HepG2 (cell line): Measurements from ENCODE around the gene NTM. TPM values are rescaled to one million over a fixed set of nuclear protein-coding genes. Genes with fewer than 3 reads are reported as not detected.

Source experiments
- ATAC-seq: fragments of 200-7000 bp; cut with Tn5 transposase; 3 replicates; pipeline ENCODE4 v1.9.1; 2020; ENCODE audit warnings: mild to moderate bottlenecking, moderate library complexity
- BruUV-seq: library from RNA; stranded (reverse); fragments of 400-500 nt; replicated peaks from 2 replicates; lab custom pipeline; 2021; lab: Mats Ljungman, UMichigan
- CTCF ChIA-PET: fragments of 300-600 bp; formaldehyde crosslinking; extraction: SDS; loops from one replicate; lab custom pipeline; 2021; ENCODE audit warnings: low total read pairs, inconsistent platforms, low intra/inter-chr PET ratio; lab: Yijun Ruan, JAX
- POLR2A ChIA-PET: fragments of 350-600 bp; sonication (Branson Sonifier 250); formaldehyde crosslinking; loops from one replicate; lab custom pipeline; 2020; ENCODE audit warnings: antibody characterized with exemption, inconsistent platforms; lab: Yijun Ruan, JAX
- DNase-seq: peaks from one replicate; pipeline ENCODE4 v3.0.0-alpha.2; 2015; ENCODE audit warnings: low spot score
- FAIRE-seq: peaks from 3 replicates; lab custom pipeline; 2011; peaks lifted over from hg19 to GRCh38; lab: Jason Lieb, UNC
- H2AFZ ChIP-seq: one replicate; pipeline ENCODE4 v1.6.1; 2011; ENCODE audit warnings: low read length, inconsistent platforms
- H3K27ac ChIP-seq: fragments of 300-600 bp; 3 replicates; pipeline ENCODE4 v1.8.0; 2011; ENCODE audit warnings: mixed run types, mild to moderate bottlenecking, mixed read lengths, low read length, inconsistent platforms; ENCODE audit not compliant: insufficient read depth; ENCODE audit errors: extremely low read length
- H3K27me3 ChIP-seq, 2 experiments: fragments of 200-600 bp in 1 of 2; 2 replicates in 1 of 2; 3 replicates in 1 of 2; pipeline versions ENCODE4 v1.6.0 to v1.8.0; 2011; ENCODE audit warnings: low read length in 2 of 2, mild to moderate bottlenecking in 2 of 2, moderate library complexity in 2 of 2, inconsistent platforms in 1 of 2; ENCODE audit not compliant: insufficient read depth in 2 of 2, control insufficient read depth in 1 of 2
- H3K36me3 ChIP-seq, 2 experiments: fragments of 200-600 bp in 1 of 2; replicated peaks in 1 of 2; 2 replicates in 1 of 2; 3 replicates in 1 of 2; pipeline versions ENCODE4 v1.5.1 to v1.8.0; 2011; ENCODE audit warnings: low read length in 2 of 2, inconsistent platforms in 1 of 2; ENCODE audit not compliant: insufficient read depth in 2 of 2, control insufficient read depth in 1 of 2
- H3K4me1 ChIP-seq: 2 replicates; pipeline ENCODE4 v1.5.1; 2012; ENCODE audit warnings: low read length, inconsistent platforms; ENCODE audit not compliant: insufficient read depth
- H3K4me2 ChIP-seq: 2 replicates; pipeline ENCODE4 v1.6.0; 2011; ENCODE audit warnings: low read depth, low read length, inconsistent platforms
- H3K4me3 ChIP-seq, 3 experiments: fragments of 200-600 bp in 1 of 3; sonication (generic), shearing (Covaris generic) in 1 of 3; replicated peaks in 1 of 3; 2 replicates each; pipeline ENCODE4 v1.5.1; 2011 to 2016; ENCODE audit warnings: low read length in 3 of 3, inconsistent platforms in 2 of 3, low read depth in 2 of 3, mild to moderate bottlenecking in 2 of 3, control low read depth in 1 of 3, mixed read lengths in 1 of 3; ENCODE audit not compliant: insufficient read depth in 1 of 3
- H3K79me2 ChIP-seq: one replicate; pipeline ENCODE4 v1.6.1; 2011; ENCODE audit warnings: low read length, inconsistent platforms; ENCODE audit not compliant: insufficient read depth
- H3K9ac ChIP-seq: 2 replicates; pipeline ENCODE4 v1.6.0; 2011; ENCODE audit warnings: mild to moderate bottlenecking, low read depth, low read length, inconsistent platforms; ENCODE audit not compliant: insufficient read depth
- H3K9me3 ChIP-seq: 2 replicates; pipeline ENCODE4 v1.5.1; 2012; ENCODE audit warnings: mild to moderate bottlenecking, low read length
- H4K20me1 ChIP-seq: 2 replicates; pipeline ENCODE4 v1.6.0; 2011; ENCODE audit warnings: inconsistent platforms, mild to moderate bottlenecking, low read length, moderate library complexity; ENCODE audit not compliant: insufficient read depth
- FOSL1 ChIP-seq: sonication (generic); formaldehyde crosslinking; IDR thresholded peaks from 2 replicates; pipeline ENCODE4 v1.9.0; 2021; ENCODE audit warnings: missing genetic modification reagents, borderline replicate concordance
- HDAC2 ChIP-seq: sonication (generic); formaldehyde crosslinking; IDR thresholded peaks from 2 replicates; pipeline ENCODE4 v1.4.0; 2020; ENCODE audit warnings: missing genetic modification reagents
- IKZF4 ChIP-seq: sonication (generic); formaldehyde crosslinking; IDR thresholded peaks from 2 replicates; pipeline ENCODE4 v1.5.1; 2020; ENCODE audit warnings: borderline replicate concordance, mild to moderate bottlenecking, low read depth, missing genetic modification reagents; ENCODE audit errors: not compliant biosample characterization
- KLF13 ChIP-seq: sonication (generic); formaldehyde crosslinking; IDR thresholded peaks from 2 replicates; pipeline ENCODE4 v1.4.0; 2020; ENCODE audit warnings: mild to moderate bottlenecking, missing genetic modification reagents
- MTF1 ChIP-seq: sonication (generic); formaldehyde crosslinking; IDR thresholded peaks from 2 replicates; pipeline ENCODE4 v1.5.0; 2020; ENCODE audit warnings: missing genetic modification reagents
- MTF2 ChIP-seq: sonication (generic); formaldehyde crosslinking; IDR thresholded peaks from 2 replicates; pipeline ENCODE4 v1.5.0; 2020; ENCODE audit warnings: missing genetic modification reagents, borderline replicate concordance
- NR2F6 ChIP-seq, 2 experiments: IDR thresholded peaks; 2 replicates each; pipeline ENCODE4 v1.6.1; 2016; ENCODE audit warnings: antibody characterized with exemption in 1 of 2, mild to moderate bottlenecking in 1 of 2
- SUZ12 ChIP-seq: fragments of 150-350 bp; IDR thresholded peaks from 2 replicates; pipeline ENCODE4 v1.6.1; 2014; ENCODE audit warnings: low read depth, low read length
- TCF7 ChIP-seq: sonication (generic); IDR thresholded peaks from 2 replicates; pipeline ENCODE4 v1.6.1; 2016; ENCODE audit warnings: antibody characterized with exemption, low read depth
- ZFP36L2 ChIP-seq: sonication (generic); formaldehyde crosslinking; IDR thresholded peaks from 2 replicates; pipeline ENCODE4 v1.4.0; 2020; ENCODE audit warnings: missing genetic modification reagents
- ZMAT5 ChIP-seq: sonication (generic); formaldehyde crosslinking; IDR thresholded peaks from 2 replicates; pipeline ENCODE4 v1.5.0; 2020; ENCODE audit warnings: mild to moderate bottlenecking, low read depth, missing genetic modification reagents, borderline replicate concordance
- ZNF101 ChIP-seq: sonication (generic); formaldehyde crosslinking; IDR thresholded peaks from 2 replicates; pipeline ENCODE4 v1.4.0; 2020; ENCODE audit warnings: mild to moderate bottlenecking, low read depth, missing genetic modification reagents, borderline replicate concordance
- ZNF740 ChIP-seq: sonication (generic); formaldehyde crosslinking; IDR thresholded peaks from 2 replicates; pipeline ENCODE4 v1.4.0; 2020; ENCODE audit warnings: missing genetic modification reagents
- ZNF883 ChIP-seq: sonication (generic); formaldehyde crosslinking; IDR thresholded peaks from 2 replicates; pipeline ENCODE4 v1.5.1; 2020; ENCODE audit warnings: mild to moderate bottlenecking, missing genetic modification reagents; ENCODE audit errors: not compliant biosample characterization
- WGBS: methylation state at CpG from one replicate; pipeline ENCODE4 v1.1.6; 2017; ENCODE audit warnings: low lambda C conversion rate; 5-methylcytosine and 5-hydroxymethylcytosine counted together
- in situ Hi-C: cut with HindIII; loops from 2 replicates; pipeline ENCODE4 v1.10.0; 2017; ENCODE audit warnings: low pct_unique_long_range_greater_than_20kb; ENCODE audit not compliant: extremely low pct_ligation_motif_present
- intact Hi-C: fragments of 100-400 bp; cut with micrococcal nuclease; formaldehyde crosslinking; loops from one replicate; pipeline ENCODE4 v1.10.0; 2022; ENCODE audit not compliant: unreplicated experiment
- polyA plus RNA-seq, 8 experiments: library from polyadenylated mRNA; depleted of rRNA in 3 of 8; stranded (reverse) in 7 of 8; unstranded in 1 of 8; fragments of >200 nt; fragmentation: Illumina TruSeq in 4 of 8; extraction: Trizol in 4 of 8; gene quantifications; 2 replicates each; pipeline versions ENCODE4 v1.2.1 to v1.2.3, GENCODE V29; 2011 to 2016; ENCODE audit warnings: low read depth in 4 of 8, missing spikeins in 1 of 8, mixed read lengths in 1 of 8; ENCODE audit not compliant: insufficient read depth in 1 of 8
- total RNA-seq, 5 experiments: library from RNA; depleted of rRNA; stranded (reverse); fragments of >200 nt; fragmentation: Illumina TruSeq; extraction: Trizol; gene quantifications; 2 replicates each; pipeline ENCODE4 v1.2.3, GENCODE V29; 2016; ENCODE audit warnings: low read depth in 1 of 5

NTM gene
- total and polyA plus RNA-seq, 2 of the 13 experiments (the other 11 are each of a cell fraction or from before 2014, with no cell fraction given), result not detected

GRCh38 chr11:131428853-131429252, 58.4 kb downstream of the NTM start:
- TF ChIP-seq SUZ12 (no peak), ZMAT5 (CRISPR knock-in tag) (no peak), NR2F6 (IDR thresholded peaks at IDR 0.05) (no peak), NR2F6 (CRISPR knock-in tag; IDR thresholded peaks at IDR 0.05) (no peak), KLF13 (CRISPR knock-in tag) (no peak), TCF7 (no peak), ZNF883 (no peak), ZNF101 (no peak), FOSL1 (no peak), HDAC2 (no peak), ZFP36L2 (CRISPR knock-in tag) (no peak), MTF2 (CRISPR knock-in tag) (no peak), IKZF4 (no peak), MTF1 (no peak), ZNF740 (CRISPR knock-in tag) (no peak)
- ATAC-seq (no peak), DNase-seq (no peak), FAIRE-seq (no peak)
- ChIA-PET POLR2A (no interaction called here), CTCF (no interaction called here)
- H4K20me1 ChIP-seq, result no peaks in the 10 kb centered on the region
- H3K79me2 ChIP-seq, result no peaks in the 10 kb centered on the region
- H3K27me3 ChIP-seq, result 0 out of 5 replicates have a peak, but pooled peaks cover 0 to 2% of the 10 kb centered on the region in 2 experiments
- H3K9me3 ChIP-seq, result no peaks in the 10 kb centered on the region
- no peak overlapping the region for H3K27ac ChIP-seq
- in situ Hi-C loops, result no loop called here
- no peak overlapping the region for H2AFZ ChIP-seq
- no peak overlapping the region for H3K4me3 ChIP-seq
- 17% methylated on average over 5 of the region's 5 CpGs for WGBS
- no TSS peak for BruUV-seq
- no peaks in the 10 kb centered on the region for H3K36me3 ChIP-seq
- intact Hi-C loops, result no loop called here
- H3K4me2 ChIP-seq, result no peak overlapping the region
- no peaks in the 10 kb centered on the region; the same call in 1 of the 2 replicates for H3K4me1 ChIP-seq
- H3K9ac ChIP-seq, result no peak overlapping the region
